Gastroesophageal sphincter (tissue), 3 donors: Measurements from ENCODE around the gene HACD2.

Experiments used
- POLR2A ChIP-seq, 2 donors: fragments of 450-650 bp; IDR thresholded peaks; one replicate each; pipeline ENCODE4 v1.6.1; 2017; ENCODE audit warnings: antibody characterized with exemption in 2 of 2, mild to moderate bottlenecking in 2 of 2, moderate library complexity in 1 of 2
- TF ChIP-seq, protein P1 (sequence below), 4 experiments: fragments of 200-600 bp in 2 of 4; fragments of 450-650 bp in 2 of 4; sonication (generic) in 1 of 4; IDR thresholded peaks; one replicate each; pipeline ENCODE4 v1.5.1; 2017 to 2019; ENCODE audit warnings: antibody characterized with exemption in 4 of 4, mild to moderate bottlenecking in 2 of 4, moderate library complexity in 2 of 4

- TF ChIP-seq, protein P1, sequence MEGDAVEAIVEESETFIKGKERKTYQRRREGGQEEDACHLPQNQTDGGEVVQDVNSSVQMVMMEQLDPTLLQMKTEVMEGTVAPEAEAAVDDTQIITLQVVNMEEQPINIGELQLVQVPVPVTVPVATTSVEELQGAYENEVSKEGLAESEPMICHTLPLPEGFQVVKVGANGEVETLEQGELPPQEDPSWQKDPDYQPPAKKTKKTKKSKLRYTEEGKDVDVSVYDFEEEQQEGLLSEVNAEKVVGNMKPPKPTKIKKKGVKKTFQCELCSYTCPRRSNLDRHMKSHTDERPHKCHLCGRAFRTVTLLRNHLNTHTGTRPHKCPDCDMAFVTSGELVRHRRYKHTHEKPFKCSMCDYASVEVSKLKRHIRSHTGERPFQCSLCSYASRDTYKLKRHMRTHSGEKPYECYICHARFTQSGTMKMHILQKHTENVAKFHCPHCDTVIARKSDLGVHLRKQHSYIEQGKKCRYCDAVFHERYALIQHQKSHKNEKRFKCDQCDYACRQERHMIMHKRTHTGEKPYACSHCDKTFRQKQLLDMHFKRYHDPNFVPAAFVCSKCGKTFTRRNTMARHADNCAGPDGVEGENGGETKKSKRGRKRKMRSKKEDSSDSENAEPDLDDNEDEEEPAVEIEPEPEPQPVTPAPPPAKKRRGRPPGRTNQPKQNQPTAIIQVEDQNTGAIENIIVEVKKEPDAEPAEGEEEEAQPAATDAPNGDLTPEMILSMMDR (IDR thresholded peaks at IDR 0.05), result no peak
- no peak for TF ChIP-seq POLR2A (IDR thresholded peaks at IDR 0.05)
These were observed 12.9 kb downstream of the HACD2 start for GRCh38 chr3:123571973-123572365.
